GM23248 (cell line): ENCODE data around the gene NPB.

Source experiments
- EZH2 ChIP-seq: fragments of 200-600 bp; sonication (generic); IDR thresholded peaks from 2 replicates; pipeline ENCODE4 v1.6.1; 2018; ENCODE audit warnings: antibody characterized with exemption, mild to moderate bottlenecking; ENCODE audit not compliant: insufficient read depth, poor library complexity, severe bottlenecking
- EZH2phosphoT487 ChIP-seq: fragments of 200-600 bp; sonication (generic); IDR thresholded peaks from 2 replicates; pipeline ENCODE4 v1.6.1; 2018; ENCODE audit warnings: antibody characterized with exemption, moderate library complexity, mild to moderate bottlenecking, low read depth; ENCODE audit not compliant: insufficient read depth

GRCh38 chr17:81941484-81942166 is 39.6 kb downstream of the NPB start:
- TF ChIP-seq EZH2 = no peak
- TF ChIP-seq EZH2phosphoT487 = no peak
